ENCODE results near the gene LRFN4. TPM values are rescaled to one million over a fixed set of nuclear protein-coding genes. Genes with fewer than 3 reads are reported as not detected.

LRFN4 gene
- total and polyA plus RNA-seq, 10 of the 15 experiments (the other 5 are each of a cell fraction or from before 2014, with no cell fraction given) = 0.03 to 43.8 (median 4.9) TPM

GRCh38 chr11:66810576-66811185 lies 46.2 kb upstream of the LRFN4 start:
- no peak overlapping the region for H3K4me2 ChIP-seq (ENCODE audit: control insufficient read depth, insufficient read depth)
- RAD21 ChIA-PET (ENCODE audit: unreplicated experiment) = no interaction called here
- H4K20me1 ChIP-seq (ENCODE audit: control insufficient read depth, insufficient read depth) = no peaks in the 10 kb centered on the region
- no peak for DNase-seq (ENCODE audit: low read depth, low spot score)
- no peak for TF ChIP-seq SIX5 (IDR thresholded peaks at IDR 0.05; ENCODE audit: low read depth, low read length, severe bottlenecking)
- no peak for TF ChIP-seq FOXK2 (IDR thresholded peaks at IDR 0.05)
- no peak for TF ChIP-seq SRF (IDR thresholded peaks at IDR 0.05; ENCODE audit: low read depth in 2 of 2, low read length in 2 of 2)
- TF ChIP-seq, protein P1, sequence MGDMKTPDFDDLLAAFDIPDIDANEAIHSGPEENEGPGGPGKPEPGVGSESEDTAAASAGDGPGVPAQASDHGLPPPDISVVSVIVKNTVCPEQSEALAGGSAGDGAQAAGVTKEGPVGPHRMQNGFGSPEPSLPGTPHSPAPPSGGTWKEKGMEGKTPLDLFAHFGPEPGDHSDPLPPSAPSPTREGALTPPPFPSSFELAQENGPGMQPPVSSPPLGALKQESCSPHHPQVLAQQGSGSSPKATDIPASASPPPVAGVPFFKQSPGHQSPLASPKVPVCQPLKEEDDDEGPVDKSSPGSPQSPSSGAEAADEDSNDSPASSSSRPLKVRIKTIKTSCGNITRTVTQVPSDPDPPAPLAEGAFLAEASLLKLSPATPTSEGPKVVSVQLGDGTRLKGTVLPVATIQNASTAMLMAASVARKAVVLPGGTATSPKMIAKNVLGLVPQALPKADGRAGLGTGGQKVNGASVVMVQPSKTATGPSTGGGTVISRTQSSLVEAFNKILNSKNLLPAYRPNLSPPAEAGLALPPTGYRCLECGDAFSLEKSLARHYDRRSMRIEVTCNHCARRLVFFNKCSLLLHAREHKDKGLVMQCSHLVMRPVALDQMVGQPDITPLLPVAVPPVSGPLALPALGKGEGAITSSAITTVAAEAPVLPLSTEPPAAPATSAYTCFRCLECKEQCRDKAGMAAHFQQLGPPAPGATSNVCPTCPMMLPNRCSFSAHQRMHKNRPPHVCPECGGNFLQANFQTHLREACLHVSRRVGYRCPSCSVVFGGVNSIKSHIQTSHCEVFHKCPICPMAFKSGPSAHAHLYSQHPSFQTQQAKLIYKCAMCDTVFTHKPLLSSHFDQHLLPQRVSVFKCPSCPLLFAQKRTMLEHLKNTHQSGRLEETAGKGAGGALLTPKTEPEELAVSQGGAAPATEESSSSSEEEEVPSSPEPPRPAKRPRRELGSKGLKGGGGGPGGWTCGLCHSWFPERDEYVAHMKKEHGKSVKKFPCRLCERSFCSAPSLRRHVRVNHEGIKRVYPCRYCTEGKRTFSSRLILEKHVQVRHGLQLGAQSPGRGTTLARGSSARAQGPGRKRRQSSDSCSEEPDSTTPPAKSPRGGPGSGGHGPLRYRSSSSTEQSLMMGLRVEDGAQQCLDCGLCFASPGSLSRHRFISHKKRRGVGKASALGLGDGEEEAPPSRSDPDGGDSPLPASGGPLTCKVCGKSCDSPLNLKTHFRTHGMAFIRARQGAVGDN (IDR thresholded peaks at IDR 0.05) = no peak
- TF ChIP-seq GATAD2B (conservative IDR thresholded peaks at IDR 0.05; ENCODE audit: low read depth) = no peak
- TF ChIP-seq SUZ12 (IDR thresholded peaks at IDR 0.05; ENCODE audit: unreplicated experiment) = no peak
- TF ChIP-seq RBBP5 (conservative IDR thresholded peaks at IDR 0.05) = no peak
- TF ChIP-seq CHD1 (IDR thresholded peaks at IDR 0.05; ENCODE audit: low read depth, low read length) = no peak
- no peak for TF ChIP-seq ESRRA (IDR thresholded peaks at IDR 0.05; ENCODE audit: low read length)
- TF ChIP-seq MXI1 (IDR thresholded peaks at IDR 0.05; ENCODE audit: low read depth, low read length) = no peak
- TF ChIP-seq, protein P2, sequence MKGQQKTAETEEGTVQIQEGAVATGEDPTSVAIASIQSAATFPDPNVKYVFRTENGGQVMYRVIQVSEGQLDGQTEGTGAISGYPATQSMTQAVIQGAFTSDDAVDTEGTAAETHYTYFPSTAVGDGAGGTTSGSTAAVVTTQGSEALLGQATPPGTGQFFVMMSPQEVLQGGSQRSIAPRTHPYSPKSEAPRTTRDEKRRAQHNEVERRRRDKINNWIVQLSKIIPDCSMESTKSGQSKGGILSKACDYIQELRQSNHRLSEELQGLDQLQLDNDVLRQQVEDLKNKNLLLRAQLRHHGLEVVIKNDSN (IDR thresholded peaks at IDR 0.05; ENCODE audit: borderline replicate concordance, extremely low read length, insufficient read depth, low read depth, low read length) = no peak
- TF ChIP-seq PRDM15 (CRISPR knock-in tag; IDR thresholded peaks at IDR 0.05) = no peak
- ATAC-seq = no peak
- H3K4me3 ChIP-seq = no peak overlapping the region
- H3K4me1 ChIP-seq (ENCODE audit: control insufficient read depth, insufficient read depth, low read length) = peaks cover 7% of the 10 kb centered on the region
- intact Hi-C loops (cut with micrococcal nuclease; ENCODE audit: unreplicated experiment) (no loop called here), in situ Hi-C loops (cut with MboI) (no loop called here)
- no peak overlapping the region for H3K9ac ChIP-seq (ENCODE audit: control insufficient read depth, insufficient read depth, low read length)
- WGBS (ENCODE audit: insufficient coverage, insufficient replicate concordance, low lambda C conversion rate, missing lambda C conversion rate) = 96% methylated on average over 1 of the region's 1 CpG
- H3K36me3 ChIP-seq (ENCODE audit: control insufficient read depth in 2 of 2, insufficient read depth in 2 of 2, low read length in 1 of 2) = no peaks in the 10 kb centered on the region
- no peaks in the 10 kb centered on the region for H3K79me2 ChIP-seq (ENCODE audit: control insufficient read depth, insufficient read depth, low read length)
- POLR2A ChIA-PET = interaction anchor here (0.5 kb wide), 1 partner anchor 26 kb away, joined by 6 read pairs; no protein-coding TSS in a partner anchor
- FAIRE-seq = no peak
- CTCF ChIA-PET = no interaction called here
- no peaks in the 10 kb centered on the region for H3K27me3 ChIP-seq (replicated peaks in 1 of 2; ENCODE audit: control insufficient read depth in 2 of 2, insufficient read depth in 2 of 2, low read length in 1 of 2)
- SMC1A ChIA-PET (ENCODE audit: uncharacterized antibody, unreplicated experiment) = interaction anchor here (0.6 to 0.7 kb wide), 2 partner anchors 65 to 573 kb away, joined by 3 to 5 read pairs; no protein-coding TSS in a partner anchor
- no TSS peak for BruUV-seq (replicated peaks)
- H3K27ac ChIP-seq (ENCODE audit: control insufficient read depth, insufficient read depth) = no peak overlapping the region
- H2AFZ ChIP-seq (ENCODE audit: control insufficient read depth, low read depth, low read length) = no peak overlapping the region
- no peaks in the 10 kb centered on the region for H3K9me3 ChIP-seq (replicated peaks; ENCODE audit: control insufficient read depth, insufficient read depth, low read length)
